Activated CD8-positive, alpha-beta memory T cell treated with anti-CD3 and anti-CD28 coated beads, Interleukin-2, amount 50 U/mL, for 1 hour (primary cell): ENCODE data around the gene PTGR1.
"Not testable (repeated sequence)": the region's sequence is repeated elsewhere in the genome, so short reads cannot be mapped to it uniquely, and the experiment has no call there.

Experiments
- DNase-seq: peaks from one replicate; pipeline ENCODE4 v3.0.0-alpha.2; 2020; ENCODE audit errors: extremely low read depth

Gene PTGR1

GRCh38 chr9:111613436-111614040, 14.1 kb upstream of the PTGR1 start:
- DNase-seq: no peak

GRCh38 chr9:111610845-111611244, 11.4 kb upstream of the PTGR1 start:
- no peak for DNase-seq

- no peak for DNase-seq
Observed at GRCh38 chr9:111610149-111610548, 10.7 kb upstream of the PTGR1 start.

GRCh38 chr9:111605041-111605559, 5.7 kb upstream of the PTGR1 start:
- no peak for DNase-seq

GRCh38 chr9:111604054-111604615, 4.7 kb upstream of the PTGR1 start:
- no peak for DNase-seq

GRCh38 chr9:111603041-111603440, 3.6 kb upstream of the PTGR1 start:
- DNase-seq: no peak

GRCh38 chr9:111601237-111602018, 2.0 kb upstream of the PTGR1 start:
- no peak for DNase-seq

GRCh38 chr9:111599955-111600343, 502 bp upstream of the PTGR1 start:
- DNase-seq: no peak

- no peak for DNase-seq
Observed at GRCh38 chr9:111598733-111599091, 735 bp downstream of the PTGR1 start.

GRCh38 chr9:111597852-111598732, 1.4 kb downstream of the PTGR1 start:
- peak; percentile 26 for DNase-seq

GRCh38 chr9:111588846-111589245, 10.6 kb downstream of the PTGR1 start:
- DNase-seq: no peak

- no peak for DNase-seq
Observed at GRCh38 chr9:111586378-111586777, 13.1 kb downstream of the PTGR1 start.

GRCh38 chr9:111582888-111583287, 16.6 kb downstream of the PTGR1 start:
- DNase-seq: no peak

GRCh38 chr9:111572950-111573604, 26.4 kb downstream of the PTGR1 start:
- DNase-seq: no peak

GRCh38 chr9:111568127-111568526, 31.3 kb downstream of the PTGR1 start:
- not testable (repeated sequence) for DNase-seq

GRCh38 chr9:111566234-111566633, 33.2 kb downstream of the PTGR1 start:
- DNase-seq: no peak

GRCh38 chr9:111561165-111561719, 38.2 kb downstream of the PTGR1 start:
- DNase-seq: no peak

- no peak for DNase-seq
Observed at GRCh38 chr9:111559000-111559610, 40.3 kb downstream of the PTGR1 start.

GRCh38 chr9:111555425-111555824, 44.0 kb downstream of the PTGR1 start:
- not testable (repeated sequence) for DNase-seq

GRCh38 chr9:111548623-111549022, 50.8 kb downstream of the PTGR1 start:
- no peak for DNase-seq
